HG02852 (cell line): ENCODE measurements around the gene MEF2C.

ENCODE experiments used
- ATAC-seq: cut with Tn5 transposase; IDR thresholded peaks from one replicate; pipeline ENCODE4 v1.9.1; 2021; ENCODE audit warnings: mild to moderate bottlenecking, moderate library complexity; ENCODE audit not compliant: unreplicated experiment

Gene MEF2C

GRCh38 chr5:88693071-88693932 is 189.7 kb downstream of the MEF2C start:
- ATAC-seq = no peak

GRCh38 chr5:88691945-88692868 is 190.8 kb downstream of the MEF2C start:
- ATAC-seq = no peak

GRCh38 chr5:88691230-88691582 is 191.8 kb downstream of the MEF2C start:
- peak; percentile 12 for ATAC-seq

- ATAC-seq = peak; percentile 86
Measured at GRCh38 chr5:88690409-88691229, 192.4 kb downstream of the MEF2C start.

GRCh38 chr5:88689668-88690408 is 193.1 kb downstream of the MEF2C start:
- ATAC-seq = no peak

- ATAC-seq = no peak
Measured at GRCh38 chr5:88688984-88689667, 193.9 kb downstream of the MEF2C start.

GRCh38 chr5:88688156-88688983 is 194.6 kb downstream of the MEF2C start:
- ATAC-seq = no peak

- no peak for ATAC-seq
Measured at GRCh38 chr5:88687373-88687911, 195.5 kb downstream of the MEF2C start.

- no peak for ATAC-seq
Measured at GRCh38 chr5:88686726-88687125, 196.3 kb downstream of the MEF2C start.

GRCh38 chr5:88685591-88686541 is 197.1 kb downstream of the MEF2C start:
- no peak for ATAC-seq

GRCh38 chr5:88683506-88684135 is 199.4 kb downstream of the MEF2C start:
- ATAC-seq = no peak

- no peak for ATAC-seq
Measured at GRCh38 chr5:88682881-88683361, 200.1 kb downstream of the MEF2C start.

- ATAC-seq = no peak
Measured at GRCh38 chr5:88682131-88682530, 200.9 kb downstream of the MEF2C start.

GRCh38 chr5:88681211-88681803 is 201.7 kb downstream of the MEF2C start:
- no peak for ATAC-seq

GRCh38 chr5:88680253-88681132 is 202.5 kb downstream of the MEF2C start:
- ATAC-seq = peak; percentile 77
